ENCODE results near the gene RAB39B. TPM values are rescaled to one million over a fixed set of nuclear protein-coding genes. Genes with fewer than 3 reads are reported as not detected.
A peak's percentile ranks its signal among the peaks of the same experiment; 100 is the strongest.

The RAB39B gene
- total RNA-seq, 1 experiment from 2014 or later: 2.0 TPM

GRCh38 chrX:155215443-155216178 is 48.7 kb downstream of the RAB39B start:
- BruUV-seq (replicated peaks): TSS peak; percentile 92
- DNase-seq (ENCODE audit: low read depth, low spot score) (peak; percentile 22), ATAC-seq (peak; percentile 63)
- no peaks in the 10 kb centered on the region for H3K27me3 ChIP-seq (ENCODE audit: control insufficient read depth, insufficient read depth, low read length)
- H3K4me3 ChIP-seq (ENCODE audit: low read depth in 2 of 2, low read length in 2 of 2): peak overlapping the region; percentile 94 to 100
- peak overlapping the region; percentile 83 for H3K27ac ChIP-seq (ENCODE audit: low read length)
- TF ChIP-seq TCF7L2 (IDR thresholded peaks at IDR 0.05; ENCODE audit: low read depth, low read length): no peak
- TF ChIP-seq REST (IDR thresholded peaks at IDR 0.05; ENCODE audit: insufficient read depth in 1 of 2, low read depth in 2 of 2, low read length in 1 of 2): no peak
- TF ChIP-seq POLR2AphosphoS5 (IDR thresholded peaks at IDR 0.05; ENCODE audit: low read depth, low read length): no peak
- no peak for TF ChIP-seq SIN3A (IDR thresholded peaks at IDR 0.05; ENCODE audit: borderline replicate concordance, insufficient read depth, low read depth, low read length)
- no peak for TF ChIP-seq CTCF (IDR thresholded peaks at IDR 0.05)
- CTCF ChIA-PET: interaction anchor here (0.7 to 1.4 kb wide), 2 partner anchors 18 to 298 kb away, joined by 3 read pairs; no protein-coding TSS in a partner anchor
- peaks cover 21% of the 10 kb centered on the region for H3K4me1 ChIP-seq (ENCODE audit: control insufficient read depth, insufficient read depth, low read length)
- no peaks in the 10 kb centered on the region for H3K9me3 ChIP-seq (ENCODE audit: control insufficient read depth, insufficient read depth, low read depth, low read length)
- in situ Hi-C loops (cut with HindIII; ENCODE audit: low pct_unique_long_range_greater_than_20kb, low sequenced_read_pairs): no loop called here
- intact Hi-C loops (cut with micrococcal nuclease; ENCODE audit: unreplicated experiment): loop anchor here (10.0 kb wide), 2 partner anchors 121 to 231 kb away; no protein-coding TSS in a partner anchor
- H3K36me3 ChIP-seq (ENCODE audit: control insufficient read depth, insufficient read depth, low read length): peaks cover 6% of the 10 kb centered on the region; the same call in 1 of the 2 replicates
- POLR2A ChIA-PET: interaction anchor here (0.7 kb wide), 1 partner anchor 151 kb away, joined by 4 read pairs; no protein-coding TSS in a partner anchor

- ATAC-seq (no peak), DNase-seq (ENCODE audit: low read depth, low spot score) (no peak)
- Histone ChIP-seq H3K27me3 (ENCODE audit: control insufficient read depth, insufficient read depth, low read length) (no peaks in the 10 kb centered on the region), H3K9me3 (ENCODE audit: control insufficient read depth, insufficient read depth, low read depth, low read length) (no peaks in the 10 kb centered on the region), H3K27ac (ENCODE audit: low read length) (no peak overlapping the region), H3K4me3 (ENCODE audit: low read depth in 2 of 2, low read length in 2 of 2) (no peak overlapping the region), H3K36me3 (ENCODE audit: control insufficient read depth, insufficient read depth, low read length) (no peaks in the 10 kb centered on the region), H3K4me1 (ENCODE audit: control insufficient read depth, insufficient read depth, low read length) (peaks cover 18% of the 10 kb centered on the region)
- TF ChIP-seq TCF7L2 (IDR thresholded peaks at IDR 0.05; ENCODE audit: low read depth, low read length) (no peak), POLR2AphosphoS5 (IDR thresholded peaks at IDR 0.05; ENCODE audit: low read depth, low read length) (no peak), REST (IDR thresholded peaks at IDR 0.05; ENCODE audit: insufficient read depth in 1 of 2, low read depth in 2 of 2, low read length in 1 of 2) (no peak), SIN3A (IDR thresholded peaks at IDR 0.05; ENCODE audit: borderline replicate concordance, insufficient read depth, low read depth, low read length) (no peak), CTCF (IDR thresholded peaks at IDR 0.05) (no peak)
- in situ Hi-C loops (cut with HindIII; ENCODE audit: low pct_unique_long_range_greater_than_20kb, low sequenced_read_pairs): no loop called here
- no TSS peak for BruUV-seq (replicated peaks)
- intact Hi-C loops (cut with micrococcal nuclease; ENCODE audit: unreplicated experiment): loop anchor here (10.0 kb wide), 2 partner anchors 119 to 229 kb away; no protein-coding TSS in a partner anchor
- CTCF ChIA-PET: no interaction called here
- POLR2A ChIA-PET: no interaction called here
Measured at GRCh38 chrX:155213731-155214130, 50.6 kb downstream of the RAB39B start.

Measured in Panc1 (cell line).